ENCODE measurements around the gene WBP2.
"Not testable (repeated sequence)": the region's sequence is repeated elsewhere in the genome, so short reads cannot be mapped to it uniquely, and the experiment has no call there.

The WBP2 gene

DNA sequence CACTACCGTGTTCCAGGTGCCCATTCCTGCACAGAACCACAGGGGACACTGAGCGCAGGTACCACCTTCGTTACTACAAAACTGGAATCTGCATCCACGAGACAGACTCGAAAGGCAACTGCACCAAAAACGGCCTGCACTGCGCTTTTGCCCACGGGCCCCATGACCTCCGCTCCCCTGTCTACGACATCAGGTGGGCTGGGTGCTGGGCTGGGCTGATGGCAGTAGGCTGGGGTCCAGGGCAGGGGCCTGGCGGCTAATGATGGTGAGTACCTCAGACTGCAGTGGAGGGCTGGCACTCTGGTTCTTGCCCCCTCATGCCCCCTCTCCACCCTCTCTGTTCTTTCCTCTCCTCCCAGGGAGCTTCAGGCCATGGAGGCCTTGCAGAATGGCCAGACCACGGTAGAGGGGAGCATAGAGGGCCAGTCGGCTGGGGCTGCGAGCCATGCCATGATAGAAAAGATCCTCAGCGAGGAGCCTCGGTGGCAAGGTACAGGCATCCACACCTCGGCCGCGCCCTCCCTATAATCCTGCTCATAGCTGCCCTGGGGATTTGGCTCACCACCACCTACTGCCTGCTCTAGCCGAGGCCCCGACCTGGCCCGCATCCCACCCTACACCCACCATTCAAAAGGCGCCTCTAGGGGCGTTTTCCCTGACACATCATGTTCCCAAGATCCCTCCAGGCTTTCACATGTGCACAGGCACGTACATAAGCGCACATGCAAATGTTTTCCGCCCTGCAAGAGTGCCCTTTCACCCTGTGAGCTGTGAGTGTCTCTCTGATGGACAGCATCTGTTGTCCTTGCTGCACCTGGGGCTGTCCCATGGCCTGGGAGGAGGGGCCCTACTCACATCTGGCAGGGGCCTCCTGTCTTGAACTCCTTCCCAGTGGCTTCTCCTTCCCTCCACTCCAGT, 42.8 kb downstream of the WBP2 start:
- no peak for DNase-seq

DNA sequence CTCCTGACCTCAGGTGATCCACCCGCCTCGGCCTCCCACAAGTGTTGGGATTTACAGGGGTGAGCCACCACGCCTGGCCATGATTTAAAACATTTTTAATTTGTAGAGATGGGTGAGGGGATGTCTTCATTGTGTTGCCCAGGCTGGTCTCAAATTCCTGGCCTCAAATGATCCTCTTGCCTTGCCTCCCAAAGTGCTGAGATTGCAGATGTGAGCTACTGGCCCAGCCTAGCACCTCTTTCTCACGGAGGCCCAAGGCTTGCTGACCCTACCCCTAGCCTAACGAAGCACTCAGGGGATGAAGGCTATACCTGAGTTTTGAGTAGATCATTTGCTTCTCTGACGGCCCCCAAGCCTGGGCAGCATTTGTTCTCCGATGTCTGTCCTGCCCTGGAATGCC, 44.0 kb downstream of the WBP2 start:
- DNase-seq: no peak

DNA sequence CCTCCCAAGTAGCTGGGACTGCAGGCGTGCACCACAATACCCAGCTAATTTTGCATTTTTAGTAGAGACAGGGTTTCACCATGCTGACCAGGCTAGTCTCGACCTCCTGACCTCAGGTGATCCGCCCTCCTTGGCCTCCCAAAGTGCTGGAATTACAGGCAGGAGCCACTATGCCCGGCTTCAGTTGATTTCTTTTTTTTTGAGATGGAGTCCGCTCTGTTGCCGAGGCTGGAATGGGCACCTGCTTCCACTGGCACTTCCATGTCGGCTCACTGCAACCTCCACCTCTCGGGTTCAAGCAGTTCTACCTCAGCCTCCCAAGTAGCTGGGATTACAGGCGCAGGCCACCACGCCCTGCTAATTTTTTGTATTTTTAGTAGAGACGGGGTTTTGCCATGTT, 44.4 kb downstream of the WBP2 start:
- not testable (repeated sequence) for DNase-seq

DNA sequence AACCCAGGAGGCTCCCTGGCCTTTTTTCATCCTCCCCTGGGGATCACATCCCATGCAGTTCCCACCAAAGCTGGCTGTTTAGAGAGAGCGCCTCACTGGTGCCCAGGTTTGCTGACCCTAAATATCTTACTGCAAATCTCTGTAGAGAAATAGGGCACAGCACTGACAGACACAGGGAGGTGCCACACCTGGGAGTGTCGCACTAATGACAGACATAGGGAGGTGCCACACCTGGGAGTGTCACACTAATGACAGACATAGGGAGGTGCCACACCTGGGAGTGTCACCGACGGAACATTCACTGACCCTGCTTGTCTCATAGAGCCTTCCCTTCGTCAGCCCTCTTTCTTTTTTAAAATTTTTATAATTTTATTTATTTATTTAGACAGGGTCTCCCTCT, 44.9 kb downstream of the WBP2 start:
- no peak for DNase-seq

DNA sequence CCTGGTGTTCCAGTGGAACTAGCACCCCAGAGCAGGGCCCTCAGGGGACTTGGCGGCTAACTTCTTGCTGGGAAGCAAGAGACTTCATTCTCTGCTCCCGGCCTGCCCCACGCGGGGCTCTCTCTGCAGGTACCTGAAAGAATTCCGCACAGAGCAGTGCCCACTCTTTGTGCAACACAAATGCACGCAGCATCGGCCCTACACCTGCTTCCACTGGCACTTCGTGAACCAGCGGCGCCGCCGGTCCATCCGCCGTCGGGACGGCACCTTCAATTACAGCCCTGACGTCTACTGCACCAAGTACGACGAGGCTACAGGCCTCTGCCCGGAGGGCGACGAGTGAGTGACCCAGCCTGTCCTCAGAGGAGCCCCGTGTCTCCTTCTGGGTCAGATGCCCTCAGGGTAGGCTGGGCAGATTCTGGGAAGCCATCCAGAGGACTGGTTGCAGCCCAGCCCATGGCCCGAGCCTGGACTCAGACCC, 45.5 kb downstream of the WBP2 start:
- DNase-seq: no peak

DNA sequence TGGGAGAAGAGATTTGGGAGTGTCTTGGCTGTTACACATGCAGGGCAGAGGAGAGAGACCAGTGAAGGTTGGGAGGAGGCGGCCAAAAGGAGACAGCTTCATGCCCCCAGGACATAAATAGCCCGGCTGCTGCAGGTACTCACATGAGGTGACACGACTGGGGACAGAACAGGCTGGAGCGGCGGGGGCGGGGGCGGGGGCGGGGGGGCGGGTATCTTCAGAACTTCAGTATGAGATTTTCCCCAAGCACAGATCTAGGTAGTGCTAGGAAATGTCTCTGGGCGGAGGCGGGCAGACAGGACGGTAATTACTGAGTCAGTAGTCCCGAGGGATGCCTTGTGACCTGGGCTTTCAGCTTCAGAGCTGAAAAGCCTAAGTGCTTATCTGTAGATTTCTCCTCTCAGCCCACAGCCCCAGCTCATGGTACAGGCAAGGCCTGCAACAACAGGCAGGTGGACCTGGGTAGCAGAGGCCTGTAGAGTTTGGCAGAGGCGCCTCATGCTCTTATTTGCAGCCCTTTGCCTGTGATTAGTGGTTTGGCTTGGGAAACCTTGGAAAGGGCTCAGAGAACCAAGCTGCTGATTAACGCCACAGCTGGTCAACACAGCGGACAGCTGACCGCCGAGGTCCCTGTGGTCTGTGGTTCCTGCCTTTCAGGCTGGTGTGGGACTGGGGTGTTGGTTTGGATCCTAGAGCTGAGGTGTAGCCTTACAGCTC, 46.1 kb downstream of the WBP2 start:
- DNase-seq: no peak

DNA sequence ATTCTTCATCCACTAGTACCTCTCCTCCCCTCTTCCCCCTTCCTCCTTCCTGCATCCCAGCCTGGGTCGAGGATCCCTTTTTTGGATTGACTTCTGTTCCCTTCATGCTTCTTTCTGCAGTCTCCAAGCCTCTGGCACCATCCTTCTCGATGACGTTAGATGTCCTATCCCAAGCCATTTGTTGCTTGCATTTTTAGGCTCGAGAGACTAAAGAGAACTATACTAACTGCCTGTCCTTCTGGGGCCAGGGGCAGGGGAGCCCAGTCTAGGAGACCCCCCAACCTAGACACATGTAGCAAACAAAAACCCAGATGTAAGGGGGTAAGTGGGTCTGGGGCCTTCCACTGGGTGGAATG, 46.6 kb downstream of the WBP2 start:
- DNase-seq: no peak

DNA sequence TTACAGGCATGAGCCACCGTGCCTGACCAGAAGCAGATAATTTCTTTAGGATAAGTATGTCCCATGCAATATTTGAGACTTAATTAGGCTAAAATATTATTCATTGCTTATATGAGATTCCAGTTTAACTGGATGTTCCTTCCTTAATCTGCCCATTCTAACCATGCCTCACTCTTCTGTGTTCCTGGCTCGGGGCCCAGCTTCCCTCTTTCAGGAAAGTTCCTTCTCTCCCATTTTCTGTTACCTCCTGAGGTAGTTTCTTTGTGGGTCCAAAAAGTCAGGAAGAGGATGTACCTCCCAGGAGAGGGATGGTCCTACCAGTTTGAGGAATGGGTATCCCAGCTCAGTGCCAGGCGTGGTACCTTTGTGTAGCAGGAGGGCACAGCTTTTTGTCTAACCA, 47.3 kb downstream of the WBP2 start:
- DNase-seq: no peak

DNA sequence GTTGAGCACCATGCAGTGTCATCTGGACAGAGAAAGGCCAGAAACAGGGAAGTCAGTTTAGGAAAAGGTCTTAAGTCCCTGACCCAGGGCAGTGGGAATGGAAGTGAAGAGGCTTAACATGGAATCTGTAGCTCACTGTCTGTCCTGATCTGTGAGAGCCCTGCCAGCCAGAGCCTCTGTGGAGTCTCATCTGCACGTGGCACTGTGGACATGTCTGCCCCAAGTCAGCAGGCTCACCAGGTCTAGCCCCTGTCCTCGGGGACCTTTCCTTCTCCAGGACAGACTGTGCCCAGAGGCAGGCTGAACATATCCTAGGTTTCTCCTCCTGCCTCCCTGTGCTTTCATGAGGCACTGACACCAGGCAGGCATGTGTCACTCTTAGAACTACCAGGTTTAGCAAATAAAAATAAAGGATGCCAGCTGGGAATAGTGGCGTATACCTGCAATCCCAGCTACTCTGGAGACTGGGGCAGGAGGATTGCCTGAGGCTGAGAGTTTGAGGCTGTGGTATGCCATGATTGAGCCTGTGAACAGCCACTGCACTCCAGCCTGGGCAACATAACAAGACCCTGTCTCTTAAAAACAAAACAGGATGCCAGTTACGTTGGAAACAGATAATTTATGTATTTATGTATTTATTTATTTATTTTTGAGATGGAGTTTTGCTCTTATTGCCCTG, 48.2 kb downstream of the WBP2 start:
- DNase-seq: no peak

DNA sequence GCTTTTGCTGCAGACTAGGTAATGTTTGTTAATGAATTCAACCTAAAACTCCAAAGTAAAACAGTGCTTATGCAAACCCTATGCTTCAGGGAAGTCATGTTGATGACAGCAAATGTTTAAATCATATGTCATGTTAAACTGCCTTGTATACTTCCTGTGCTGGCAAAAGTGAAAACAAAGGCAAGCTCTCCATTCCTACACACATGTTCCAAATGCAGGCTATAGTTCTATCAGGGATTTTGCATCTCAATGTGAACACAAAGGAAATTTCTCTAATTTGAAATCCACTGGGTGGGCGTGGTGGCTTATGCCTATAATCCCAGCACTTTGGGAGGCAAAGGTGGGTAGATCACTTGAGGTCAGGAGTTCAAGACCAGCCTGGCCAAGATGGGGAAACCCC, 51.3 kb downstream of the WBP2 start:
- no peak for DNase-seq

DNA sequence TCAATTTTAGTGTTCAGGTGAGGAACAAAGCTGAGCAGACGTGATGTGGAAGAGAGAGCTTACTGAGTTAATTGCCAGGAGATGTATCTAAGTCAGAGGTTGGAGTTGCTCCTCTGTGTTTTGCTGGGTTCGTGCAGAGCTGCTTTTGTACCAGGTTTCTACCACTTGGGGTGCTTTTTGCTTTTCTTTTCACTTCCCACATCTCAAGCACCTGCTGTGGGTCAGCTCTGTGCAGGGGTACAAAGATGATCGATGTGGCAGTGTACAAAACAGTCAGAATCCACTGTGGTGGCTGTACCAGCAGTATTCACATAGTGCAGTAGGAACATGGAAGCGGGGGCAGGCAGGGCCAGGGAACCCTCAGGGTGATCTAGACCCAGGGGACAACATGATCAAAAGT, 55.7 kb downstream of the WBP2 start:
- no peak for DNase-seq

DNA sequence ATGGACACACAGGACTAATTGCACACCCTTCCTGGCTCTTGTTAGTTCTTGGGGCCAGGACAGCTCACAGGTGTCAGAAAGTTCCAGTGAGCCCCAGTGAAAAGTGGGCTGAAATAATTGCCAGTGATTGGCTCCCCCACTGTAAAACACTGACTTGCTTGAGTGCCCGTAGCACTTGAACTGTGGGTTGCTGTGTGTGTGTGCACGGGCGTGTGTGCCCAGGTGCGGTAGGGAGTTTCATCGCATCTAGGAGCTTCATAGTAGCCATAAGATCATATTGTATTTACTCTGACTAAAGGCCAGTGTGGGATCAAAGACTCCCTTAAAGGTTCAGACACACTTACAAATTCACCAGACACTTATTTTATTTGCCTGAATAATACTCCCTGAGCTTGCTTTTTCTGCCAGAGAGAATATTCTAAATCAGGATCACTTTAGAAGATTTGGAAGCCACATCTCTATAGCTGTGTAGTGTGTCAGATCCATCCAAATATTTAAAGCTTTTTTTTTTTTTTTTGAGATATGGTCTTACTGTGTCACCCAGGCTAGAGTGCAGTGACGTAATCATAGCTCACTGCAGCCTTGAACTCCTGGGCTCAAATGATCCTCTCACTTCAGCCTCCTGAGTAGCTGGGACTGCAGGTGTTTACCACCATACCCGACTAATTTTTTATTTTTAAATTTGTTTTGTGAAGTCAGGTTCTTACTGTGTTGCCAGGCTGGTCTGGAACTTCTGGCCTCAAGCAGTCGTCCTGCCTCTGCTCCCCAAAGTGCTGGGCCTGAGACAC, 59.1 kb downstream of the WBP2 start:
- DNase-seq: no peak

Data from activated naive CD4-positive, alpha-beta T cell (primary cell).